HepG2 (cell line): ENCODE measurements around the gene GPAM. TPM values are rescaled to one million over a fixed set of nuclear protein-coding genes. Genes with fewer than 3 reads are reported as not detected.

ENCODE experiments used
- ATAC-seq: fragments of 200-7000 bp; cut with Tn5 transposase; 3 replicates; pipeline ENCODE4 v1.9.1; 2020; ENCODE audit warnings: mild to moderate bottlenecking, moderate library complexity
- BruUV-seq: library from RNA; stranded (reverse); fragments of 400-500 nt; replicated peaks from 2 replicates; lab custom pipeline; 2021; lab: Mats Ljungman, UMichigan
- CTCF ChIA-PET: fragments of 300-600 bp; formaldehyde crosslinking; extraction: SDS; loops from one replicate; lab custom pipeline; 2021; ENCODE audit warnings: low total read pairs, inconsistent platforms, low intra/inter-chr PET ratio; lab: Yijun Ruan, JAX
- POLR2A ChIA-PET: fragments of 350-600 bp; sonication (Branson Sonifier 250); formaldehyde crosslinking; loops from one replicate; lab custom pipeline; 2020; ENCODE audit warnings: antibody characterized with exemption, inconsistent platforms; lab: Yijun Ruan, JAX
- DNase-seq: peaks from one replicate; pipeline ENCODE4 v3.0.0-alpha.2; 2015; ENCODE audit warnings: low spot score
- FAIRE-seq: peaks from 3 replicates; lab custom pipeline; 2011; peaks lifted over from hg19 to GRCh38; lab: Jason Lieb, UNC
- H2AFZ ChIP-seq: one replicate; pipeline ENCODE4 v1.6.1; 2011; ENCODE audit warnings: low read length, inconsistent platforms
- H3K27ac ChIP-seq: fragments of 300-600 bp; 3 replicates; pipeline ENCODE4 v1.8.0; 2011; ENCODE audit warnings: mixed run types, mild to moderate bottlenecking, mixed read lengths, low read length, inconsistent platforms; ENCODE audit not compliant: insufficient read depth; ENCODE audit errors: extremely low read length
- H3K27me3 ChIP-seq, 2 experiments: fragments of 200-600 bp in 1 of 2; 2 replicates in 1 of 2; 3 replicates in 1 of 2; pipeline versions ENCODE4 v1.6.0 to v1.8.0; 2011; ENCODE audit warnings: low read length in 2 of 2, mild to moderate bottlenecking in 2 of 2, moderate library complexity in 2 of 2, inconsistent platforms in 1 of 2; ENCODE audit not compliant: insufficient read depth in 2 of 2, control insufficient read depth in 1 of 2
- H3K36me3 ChIP-seq, 2 experiments: fragments of 200-600 bp in 1 of 2; replicated peaks in 1 of 2; 2 replicates in 1 of 2; 3 replicates in 1 of 2; pipeline versions ENCODE4 v1.5.1 to v1.8.0; 2011; ENCODE audit warnings: low read length in 2 of 2, inconsistent platforms in 1 of 2; ENCODE audit not compliant: insufficient read depth in 2 of 2, control insufficient read depth in 1 of 2
- H3K4me1 ChIP-seq: 2 replicates; pipeline ENCODE4 v1.5.1; 2012; ENCODE audit warnings: low read length, inconsistent platforms; ENCODE audit not compliant: insufficient read depth
- H3K4me2 ChIP-seq: 2 replicates; pipeline ENCODE4 v1.6.0; 2011; ENCODE audit warnings: low read depth, low read length, inconsistent platforms
- H3K4me3 ChIP-seq, 3 experiments: fragments of 200-600 bp in 1 of 3; sonication (generic), shearing (Covaris generic) in 1 of 3; replicated peaks in 1 of 3; 2 replicates each; pipeline ENCODE4 v1.5.1; 2011 to 2016; ENCODE audit warnings: low read length in 3 of 3, inconsistent platforms in 2 of 3, low read depth in 2 of 3, mild to moderate bottlenecking in 2 of 3, control low read depth in 1 of 3, mixed read lengths in 1 of 3; ENCODE audit not compliant: insufficient read depth in 1 of 3
- H3K79me2 ChIP-seq: one replicate; pipeline ENCODE4 v1.6.1; 2011; ENCODE audit warnings: low read length, inconsistent platforms; ENCODE audit not compliant: insufficient read depth
- H3K9ac ChIP-seq: 2 replicates; pipeline ENCODE4 v1.6.0; 2011; ENCODE audit warnings: mild to moderate bottlenecking, low read depth, low read length, inconsistent platforms; ENCODE audit not compliant: insufficient read depth
- H3K9me3 ChIP-seq: 2 replicates; pipeline ENCODE4 v1.5.1; 2012; ENCODE audit warnings: mild to moderate bottlenecking, low read length
- H4K20me1 ChIP-seq: 2 replicates; pipeline ENCODE4 v1.6.0; 2011; ENCODE audit warnings: inconsistent platforms, mild to moderate bottlenecking, low read length, moderate library complexity; ENCODE audit not compliant: insufficient read depth
- PAF1 ChIP-seq: IDR thresholded peaks from 2 replicates; pipeline ENCODE4 v1.6.1; 2016; ENCODE audit warnings: missing genetic modification reagents, missing compliant biosample characterization
- PCBP1 ChIP-seq: fragments of 200-400 bp; formaldehyde crosslinking; IDR thresholded peaks from 2 replicates; pipeline ENCODE4 v1.6.1; 2017; ENCODE audit warnings: mild to moderate bottlenecking, low read depth, low read length, borderline replicate concordance
- POLR2AphosphoS5 ChIP-seq: IDR thresholded peaks from 2 replicates; pipeline ENCODE4 v1.6.1; 2012; ENCODE audit warnings: low read depth, low read length
- RBM22 ChIP-seq: fragments of 200-400 bp; formaldehyde crosslinking; optimal IDR thresholded peaks from 2 replicates; pipeline ENCODE3; 2017; ENCODE audit warnings: mild to moderate bottlenecking, low read length, moderate library complexity
- SNAPC2 ChIP-seq: sonication (generic); formaldehyde crosslinking; IDR thresholded peaks from 2 replicates; pipeline ENCODE4 v1.8.1; 2022; ENCODE audit warnings: mild to moderate bottlenecking, missing genetic modification reagents
- SP140L ChIP-seq: sonication (generic); formaldehyde crosslinking; IDR thresholded peaks from 2 replicates; pipeline ENCODE4 v1.4.0; 2020; ENCODE audit warnings: missing genetic modification reagents, borderline replicate concordance
- TOE1 ChIP-seq: sonication (generic); formaldehyde crosslinking; IDR thresholded peaks from 2 replicates; pipeline ENCODE4 v1.4.0; 2020; ENCODE audit warnings: mild to moderate bottlenecking, missing genetic modification reagents
- ZNF75D ChIP-seq: sonication (generic); formaldehyde crosslinking; IDR thresholded peaks from 2 replicates; pipeline ENCODE4 v1.8.1; 2023; ENCODE audit warnings: missing genetic modification reagents, mild to moderate bottlenecking, borderline replicate concordance
- WGBS: methylation state at CpG from one replicate; pipeline ENCODE4 v1.1.6; 2017; ENCODE audit warnings: low lambda C conversion rate; 5-methylcytosine and 5-hydroxymethylcytosine counted together
- in situ Hi-C: cut with HindIII; loops from 2 replicates; pipeline ENCODE4 v1.10.0; 2017; ENCODE audit warnings: low pct_unique_long_range_greater_than_20kb; ENCODE audit not compliant: extremely low pct_ligation_motif_present
- intact Hi-C: fragments of 100-400 bp; cut with micrococcal nuclease; formaldehyde crosslinking; loops from one replicate; pipeline ENCODE4 v1.10.0; 2022; ENCODE audit not compliant: unreplicated experiment
- polyA plus RNA-seq, 8 experiments: library from polyadenylated mRNA; depleted of rRNA in 3 of 8; stranded (reverse) in 7 of 8; unstranded in 1 of 8; fragments of >200 nt; fragmentation: Illumina TruSeq in 4 of 8; extraction: Trizol in 4 of 8; gene quantifications; 2 replicates each; pipeline versions ENCODE4 v1.2.1 to v1.2.3, GENCODE V29; 2011 to 2016; ENCODE audit warnings: low read depth in 4 of 8, missing spikeins in 1 of 8, mixed read lengths in 1 of 8; ENCODE audit not compliant: insufficient read depth in 1 of 8
- total RNA-seq, 5 experiments: library from RNA; depleted of rRNA; stranded (reverse); fragments of >200 nt; fragmentation: Illumina TruSeq; extraction: Trizol; gene quantifications; 2 replicates each; pipeline ENCODE4 v1.2.3, GENCODE V29; 2016; ENCODE audit warnings: low read depth in 1 of 5
- TF ChIP-seq, protein P1 (sequence below): sonication (generic); formaldehyde crosslinking; IDR thresholded peaks from 2 replicates; pipeline ENCODE4 v1.8.0; 2022; ENCODE audit warnings: mild to moderate bottlenecking, missing genetic modification reagents, borderline replicate concordance
- TF ChIP-seq, protein P2 (sequence below): sonication (generic); formaldehyde crosslinking; IDR thresholded peaks from 2 replicates; pipeline ENCODE4 v1.4.0; 2020; ENCODE audit warnings: missing genetic modification reagents, borderline replicate concordance
- TF ChIP-seq, protein P3 (sequence below): sonication (generic); formaldehyde crosslinking; IDR thresholded peaks from 2 replicates; pipeline ENCODE4 v1.5.1; 2020; ENCODE audit warnings: missing genetic modification reagents, mild to moderate bottlenecking, borderline replicate concordance

Gene GPAM
- total and polyA plus RNA-seq, 2 of the 13 experiments (the other 11 are each of a cell fraction or from before 2014, with no cell fraction given) = 36.8 to 140 TPM

DNA sequence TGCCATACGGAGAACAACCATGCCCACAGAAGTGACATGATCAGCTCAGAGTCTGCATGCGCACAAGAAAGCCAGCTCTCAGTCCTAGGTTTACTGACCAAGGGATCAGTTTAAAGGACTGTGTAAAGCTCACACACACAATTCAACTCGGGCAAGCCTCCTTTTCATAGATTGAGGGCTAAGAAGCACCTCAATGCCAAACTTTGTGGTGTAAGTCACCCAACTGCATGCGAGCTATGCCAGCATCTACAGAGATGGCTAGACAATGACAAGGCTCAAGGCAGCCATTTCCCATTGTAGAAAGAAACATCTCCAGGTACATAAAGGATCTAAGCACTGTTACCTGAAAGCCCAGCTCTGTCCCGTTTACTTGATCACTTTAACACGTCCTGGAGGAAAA, 36.8 kb downstream of the GPAM start:
- Histone ChIP-seq H4K20me1 (no peaks in the 10 kb centered on the region), H3K4me3 (no peak overlapping the region), H2AFZ (no peak overlapping the region), H3K36me3 (peaks cover 15 to 56% of the 10 kb centered on the region in 2 experiments), H3K4me2 (no peak overlapping the region), H3K27me3 (no peaks in the 10 kb centered on the region), H3K9me3 (no peaks in the 10 kb centered on the region), H3K79me2 (no peaks in the 10 kb centered on the region), H3K4me1 (no peaks in the 10 kb centered on the region), H3K27ac (no peak overlapping the region), H3K9ac (no peak overlapping the region)
- FAIRE-seq = no peak
- WGBS = 92% methylated on average over 6 of the region's 6 CpGs
- intact Hi-C loops (no loop called here), in situ Hi-C loops (loop anchor here (25.0 kb wide), 1 partner anchor 291 kb away; the partner anchor contains the start of genes VTI1A and ZDHHC6)
- TF ChIP-seq, protein P1, sequence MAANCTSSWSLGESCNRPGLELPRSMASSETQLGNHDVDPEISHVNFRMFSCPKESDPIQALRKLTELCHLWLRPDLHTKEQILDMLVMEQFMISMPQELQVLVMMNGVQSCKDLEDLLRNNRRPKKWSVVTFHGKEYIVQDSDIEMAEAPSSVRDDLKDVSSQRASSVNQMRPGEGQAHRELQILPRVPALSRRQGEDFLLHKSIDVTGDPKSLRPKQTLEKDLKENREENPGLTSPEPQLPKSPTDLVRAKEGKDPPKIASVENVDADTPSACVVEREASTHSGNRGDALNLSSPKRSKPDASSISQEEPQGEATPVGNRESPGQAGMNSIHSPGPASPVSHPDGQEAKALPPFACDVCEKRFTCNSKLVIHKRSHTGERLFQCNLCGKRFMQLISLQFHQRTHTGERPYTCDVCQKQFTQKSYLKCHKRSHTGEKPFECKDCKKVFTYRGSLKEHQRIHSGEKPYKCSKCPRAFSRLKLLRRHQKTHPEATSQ (CRISPR knock-in tag) = no peak
- no peak for TF ChIP-seq SP140L
- TF ChIP-seq SNAPC2 (CRISPR knock-in tag) = no peak
- no peak for TF ChIP-seq ZNF75D (CRISPR knock-in tag)
- no peak for TF ChIP-seq PCBP1
- TF ChIP-seq POLR2AphosphoS5 = peak; percentile 47
- no peak for TF ChIP-seq TOE1
- TF ChIP-seq PAF1 (CRISPR knock-in tag) = peak; percentile 67; the same call in 1 of the 2 replicates
- TF ChIP-seq, protein P2, sequence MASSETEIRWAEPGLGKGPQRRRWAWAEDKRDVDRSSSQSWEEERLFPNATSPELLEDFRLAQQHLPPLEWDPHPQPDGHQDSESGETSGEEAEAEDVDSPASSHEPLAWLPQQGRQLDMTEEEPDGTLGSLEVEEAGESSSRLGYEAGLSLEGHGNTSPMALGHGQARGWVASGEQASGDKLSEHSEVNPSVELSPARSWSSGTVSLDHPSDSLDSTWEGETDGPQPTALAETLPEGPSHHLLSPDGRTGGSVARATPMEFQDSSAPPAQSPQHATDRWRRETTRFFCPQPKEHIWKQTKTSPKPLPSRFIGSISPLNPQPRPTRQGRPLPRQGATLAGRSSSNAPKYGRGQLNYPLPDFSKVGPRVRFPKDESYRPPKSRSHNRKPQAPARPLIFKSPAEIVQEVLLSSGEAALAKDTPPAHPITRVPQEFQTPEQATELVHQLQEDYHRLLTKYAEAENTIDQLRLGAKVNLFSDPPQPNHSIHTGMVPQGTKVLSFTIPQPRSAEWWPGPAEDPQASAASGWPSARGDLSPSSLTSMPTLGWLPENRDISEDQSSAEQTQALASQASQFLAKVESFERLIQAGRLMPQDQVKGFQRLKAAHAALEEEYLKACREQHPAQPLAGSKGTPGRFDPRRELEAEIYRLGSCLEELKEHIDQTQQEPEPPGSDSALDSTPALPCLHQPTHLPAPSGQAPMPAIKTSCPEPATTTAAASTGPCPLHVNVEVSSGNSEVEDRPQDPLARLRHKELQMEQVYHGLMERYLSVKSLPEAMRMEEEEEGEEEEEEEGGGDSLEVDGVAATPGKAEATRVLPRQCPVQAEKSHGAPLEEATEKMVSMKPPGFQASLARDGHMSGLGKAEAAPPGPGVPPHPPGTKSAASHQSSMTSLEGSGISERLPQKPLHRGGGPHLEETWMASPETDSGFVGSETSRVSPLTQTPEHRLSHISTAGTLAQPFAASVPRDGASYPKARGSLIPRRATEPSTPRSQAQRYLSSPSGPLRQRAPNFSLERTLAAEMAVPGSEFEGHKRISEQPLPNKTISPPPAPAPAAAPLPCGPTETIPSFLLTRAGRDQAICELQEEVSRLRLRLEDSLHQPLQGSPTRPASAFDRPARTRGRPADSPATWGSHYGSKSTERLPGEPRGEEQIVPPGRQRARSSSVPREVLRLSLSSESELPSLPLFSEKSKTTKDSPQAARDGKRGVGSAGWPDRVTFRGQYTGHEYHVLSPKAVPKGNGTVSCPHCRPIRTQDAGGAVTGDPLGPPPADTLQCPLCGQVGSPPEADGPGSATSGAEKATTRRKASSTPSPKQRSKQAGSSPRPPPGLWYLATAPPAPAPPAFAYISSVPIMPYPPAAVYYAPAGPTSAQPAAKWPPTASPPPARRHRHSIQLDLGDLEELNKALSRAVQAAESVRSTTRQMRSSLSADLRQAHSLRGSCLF (CRISPR knock-in tag) = no peak
- TF ChIP-seq RBM22 = peak; percentile 84
- TF ChIP-seq, protein P3, sequence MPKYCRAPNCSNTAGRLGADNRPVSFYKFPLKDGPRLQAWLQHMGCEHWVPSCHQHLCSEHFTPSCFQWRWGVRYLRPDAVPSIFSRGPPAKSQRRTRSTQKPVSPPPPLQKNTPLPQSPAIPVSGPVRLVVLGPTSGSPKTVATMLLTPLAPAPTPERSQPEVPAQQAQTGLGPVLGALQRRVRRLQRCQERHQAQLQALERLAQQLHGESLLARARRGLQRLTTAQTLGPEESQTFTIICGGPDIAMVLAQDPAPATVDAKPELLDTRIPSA (CRISPR knock-in tag) = no peak
- POLR2A ChIA-PET = no interaction called here
- no peak for DNase-seq
- no TSS peak for BruUV-seq
- no peak for ATAC-seq
- CTCF ChIA-PET = no interaction called here
